Measurements from ENCODE around the gene TIGD6. TPM values are rescaled to one million over a fixed set of nuclear protein-coding genes. Genes with fewer than 3 reads are reported as not detected.

The TIGD6 gene
- total RNA-seq, 4 donors from 2014 or later = 6.4 to 7.9 (median 6.7) TPM

DNA sequence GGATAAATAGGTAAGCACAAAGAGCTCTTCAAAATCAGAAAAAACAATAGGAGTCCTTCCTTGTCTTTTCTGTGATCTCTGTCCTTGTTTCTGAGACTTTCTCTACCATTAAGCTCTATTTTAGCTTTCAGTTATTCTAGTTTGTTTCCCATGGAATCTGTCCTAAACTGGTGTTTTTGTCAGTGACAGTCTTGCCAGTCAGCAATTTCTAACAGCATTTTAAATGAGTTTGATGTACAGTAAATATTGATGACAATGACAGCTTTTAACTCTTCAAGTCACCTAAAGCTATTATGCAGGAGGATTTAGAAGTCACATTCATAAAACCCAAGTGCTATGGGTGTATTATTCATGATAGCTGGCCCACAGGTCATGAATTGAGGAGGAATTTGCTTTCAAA, 17.9 kb downstream of the TIGD6 start:
- intact Hi-C loops (cut with DNase I) = no loop called here

GRCh38 chr5:149981206-149981605, 19.2 kb downstream of the TIGD6 start:
- WGBS, 2 donors = 92 to 99% methylated on average over 3 of the region's 3 CpGs
- H3K27me3 ChIP-seq = no peaks in the 10 kb centered on the region
- no peaks in the 10 kb centered on the region for H3K9me3 ChIP-seq
- intact Hi-C loops (cut with DNase I) = no loop called here
- TF ChIP-seq CTCF (IDR thresholded peaks at IDR 0.05) (no peak), POLR2A (IDR thresholded peaks at IDR 0.05) (no peak)
- no peak overlapping the region for H3K27ac ChIP-seq
- no peak for DNase-seq
- no peak overlapping the region for H3K4me3 ChIP-seq (replicated peaks in 1 of 3)
- H3K36me3 ChIP-seq = peaks cover 5 to 6% of the 10 kb centered on the region in 2 donors
- peaks cover 0 to 6% of the 10 kb centered on the region in 2 donors for H3K4me1 ChIP-seq

More for the DNA sequence above, 17.9 kb downstream of the TIGD6 start:
- Histone ChIP-seq H3K4me1 (peaks cover 0 to 6% of the 10 kb centered on the region in 2 donors), H3K36me3 (peaks cover 5 to 6% of the 10 kb centered on the region in 2 donors), H3K27ac (no peak overlapping the region), H3K4me3 (replicated peaks in 1 of 3) (no peak overlapping the region), H3K27me3 (no peaks in the 10 kb centered on the region), H3K9me3 (no peaks in the 10 kb centered on the region)
- no peak for DNase-seq
- TF ChIP-seq CTCF (IDR thresholded peaks at IDR 0.05) (no peak), POLR2A (IDR thresholded peaks at IDR 0.05) (no peak)

DNA sequence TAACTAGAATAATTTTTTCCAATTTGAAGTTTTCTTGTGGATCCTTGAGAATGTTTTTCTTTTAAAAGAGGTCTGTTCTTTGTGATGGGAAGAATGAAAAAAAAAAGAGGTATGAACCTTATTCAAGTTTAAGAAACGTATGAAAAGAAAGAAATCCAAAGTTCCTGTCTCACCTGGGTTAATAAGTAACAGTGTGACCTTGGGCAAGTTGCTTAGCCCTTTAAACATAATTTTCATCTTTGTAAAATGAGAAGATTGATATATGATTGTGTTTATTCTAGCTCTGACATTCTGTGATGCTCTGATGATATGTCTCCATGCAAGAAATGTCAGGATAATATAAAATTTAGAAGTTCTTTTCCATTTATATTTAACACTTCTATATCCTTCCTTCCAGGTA, 20.6 kb downstream of the TIGD6 start:
- H3K36me3 ChIP-seq = peaks cover 5 to 6% of the 10 kb centered on the region in 2 donors
- DNase-seq = no peak
- no peak overlapping the region for H3K27ac ChIP-seq
- H3K9me3 ChIP-seq = no peaks in the 10 kb centered on the region
- no peak overlapping the region for H3K4me3 ChIP-seq (replicated peaks in 1 of 3)
- no peaks in the 10 kb centered on the region for H3K27me3 ChIP-seq
- intact Hi-C loops (cut with DNase I) = no loop called here
- 88 to 92% methylated on average over 1 of the region's 1 CpG for WGBS, 2 donors
- TF ChIP-seq CTCF (IDR thresholded peaks at IDR 0.05) = no peak
- TF ChIP-seq POLR2A (IDR thresholded peaks at IDR 0.05) = no peak
- peaks cover 0 to 6% of the 10 kb centered on the region in 2 donors for H3K4me1 ChIP-seq

DNA sequence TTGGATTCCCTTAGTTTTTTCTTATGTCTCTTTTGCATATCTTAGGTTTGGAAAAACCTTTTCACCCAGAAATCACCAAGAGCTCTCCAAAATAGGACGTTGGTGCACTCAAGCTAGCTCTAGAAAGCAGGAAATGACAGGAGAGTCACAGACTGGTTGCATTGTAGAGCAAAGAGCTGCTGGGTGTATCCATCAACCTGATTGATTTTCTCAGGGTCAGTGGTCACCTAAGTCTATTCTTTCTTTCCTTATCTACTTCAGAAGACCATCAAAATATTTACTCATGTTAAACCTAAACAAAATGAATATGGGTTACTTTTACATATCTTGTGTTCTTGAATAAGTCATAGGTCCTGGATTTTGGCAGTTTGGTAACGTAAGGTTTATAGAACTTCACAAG, 25.0 kb downstream of the TIGD6 start:
- 62 to 64% methylated on average over 2 of the region's 2 CpGs for WGBS, 2 donors
- intact Hi-C loops (cut with DNase I) = no loop called here
- Histone ChIP-seq H3K4me3 (replicated peaks in 1 of 3) (no peak overlapping the region), H3K36me3 (peaks cover 2 to 6% of the 10 kb centered on the region in 2 donors), H3K27me3 (no peaks in the 10 kb centered on the region), H3K4me1 (no peaks in the 10 kb centered on the region), H3K27ac (no peak overlapping the region), H3K9me3 (no peaks in the 10 kb centered on the region)
- TF ChIP-seq POLR2A (IDR thresholded peaks at IDR 0.05) (no peak), CTCF (IDR thresholded peaks at IDR 0.05) (no peak)
- DNase-seq = no peak

GRCh38 chr5:149969181-149969930, 31.1 kb downstream of the TIGD6 start:
- no peak for TF ChIP-seq CTCF (IDR thresholded peaks at IDR 0.05)
- H3K9me3 ChIP-seq = no peaks in the 10 kb centered on the region
- no peaks in the 10 kb centered on the region for H3K27me3 ChIP-seq
- no peak overlapping the region for H3K4me3 ChIP-seq (replicated peaks in 1 of 3)
- H3K27ac ChIP-seq = no peak overlapping the region
- intact Hi-C loops (cut with DNase I) = no loop called here
- H3K36me3 ChIP-seq = no peaks in the 10 kb centered on the region
- H3K4me1 ChIP-seq = no peaks in the 10 kb centered on the region
- WGBS, 2 donors = 91 to 94% methylated on average over 4 of the region's 4 CpGs
- DNase-seq = no peak

All from thyroid gland (tissue), 4 donors.